Stimulated activated CD4-positive, alpha-beta T cell treated with anti-CD3 and anti-CD28 coated beads, TNF-alpha, amount 100 ng/mL, for 48 hours (primary cell): ENCODE results near the gene VSIG10L2.

Experiments used
- DNase-seq, 3 donors: peaks; one replicate each; pipeline ENCODE4 v3.0.0-alpha.2; 2020; ENCODE audit warnings: low read depth in 3 of 3

Gene VSIG10L2

DNA sequence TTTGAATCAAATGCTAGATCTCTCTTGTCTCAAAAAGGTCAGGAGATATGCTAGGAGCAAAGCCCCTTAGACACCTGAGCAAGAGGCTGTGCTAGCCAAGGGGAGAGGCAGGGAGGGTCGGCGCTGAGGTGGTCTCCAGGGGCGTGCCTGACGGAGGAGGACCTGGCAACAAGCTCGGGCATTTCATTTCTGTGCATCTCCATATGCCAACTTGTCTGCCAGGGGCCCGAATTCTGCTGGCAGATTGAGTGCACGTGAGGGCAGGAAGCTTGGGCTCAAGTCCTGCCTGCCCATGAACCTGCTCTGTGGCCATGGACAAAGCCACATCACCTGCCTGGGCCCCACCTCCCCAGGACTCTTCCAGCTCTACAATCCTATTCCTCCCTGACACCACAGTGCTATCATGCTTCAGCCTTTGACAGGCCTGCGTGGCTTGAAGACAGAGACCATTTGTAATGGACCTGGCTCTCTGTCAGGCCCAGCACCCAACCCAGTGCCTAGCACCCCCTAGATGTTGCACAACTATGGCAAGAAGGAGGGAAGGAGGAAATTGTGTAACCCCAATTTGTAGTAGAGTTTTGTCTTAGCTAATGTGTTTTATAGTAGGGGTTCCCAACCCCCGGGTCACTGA lies 16.3 kb upstream of the VSIG10L2 start:
- DNase-seq: no peak

DNA sequence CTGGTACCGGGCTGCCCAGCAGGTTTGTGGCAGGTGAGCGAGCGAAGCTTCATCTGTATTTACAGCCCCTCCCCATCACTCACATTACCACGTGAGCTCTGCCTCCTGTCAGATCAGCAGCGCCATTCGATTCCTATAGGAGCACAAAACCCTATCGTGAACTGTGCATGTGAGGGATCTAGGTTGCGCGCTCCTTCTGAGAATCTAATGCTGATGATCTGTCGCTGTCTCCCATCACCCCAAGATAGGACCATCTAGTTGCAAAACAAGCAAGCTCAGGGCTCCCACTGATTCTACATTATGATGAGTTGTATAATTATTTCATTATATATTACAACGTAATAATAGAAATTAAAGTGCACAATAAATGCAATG lies 15.8 kb upstream of the VSIG10L2 start:
- DNase-seq: no peak

DNA sequence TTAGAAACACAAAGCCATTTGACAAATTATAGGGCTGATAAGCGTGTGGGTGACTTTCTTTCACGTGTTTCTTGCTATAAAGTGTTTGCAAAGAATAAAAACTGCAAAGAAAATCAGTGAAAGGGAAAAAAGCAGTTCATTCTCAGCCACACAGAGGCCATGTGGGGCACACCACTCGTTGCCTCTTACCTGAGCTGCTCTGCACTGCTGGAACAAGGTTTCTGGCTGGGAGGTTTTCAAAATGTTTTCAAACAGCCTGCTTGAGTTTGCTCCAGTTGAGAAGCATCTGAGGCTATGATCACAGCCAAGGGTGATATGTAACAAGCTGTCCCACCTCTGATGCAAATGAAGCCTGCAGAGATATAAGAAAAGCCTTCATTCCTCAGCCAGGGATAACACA lies 14.7 kb upstream of the VSIG10L2 start:
- no peak for DNase-seq

DNA sequence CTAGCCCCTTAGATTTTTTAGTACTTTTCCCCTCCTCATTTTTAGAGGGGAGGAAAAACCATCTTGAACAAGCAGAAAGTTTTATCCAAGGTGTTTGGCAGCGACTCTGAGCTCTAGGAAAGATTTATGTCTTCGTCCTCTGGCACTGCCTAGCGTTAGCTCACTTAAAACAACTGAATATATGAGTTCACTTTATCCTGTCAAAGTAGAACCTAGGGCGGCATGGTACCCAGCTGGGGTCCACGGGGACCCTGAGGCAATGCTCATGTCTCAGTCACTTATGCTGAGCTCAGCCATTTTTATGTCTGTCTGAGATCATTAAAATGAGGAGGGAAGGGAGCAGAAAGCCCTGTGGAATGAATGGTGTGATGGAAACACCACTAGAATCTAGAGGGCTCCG lies 14.2 kb upstream of the VSIG10L2 start:
- no peak for DNase-seq

DNA sequence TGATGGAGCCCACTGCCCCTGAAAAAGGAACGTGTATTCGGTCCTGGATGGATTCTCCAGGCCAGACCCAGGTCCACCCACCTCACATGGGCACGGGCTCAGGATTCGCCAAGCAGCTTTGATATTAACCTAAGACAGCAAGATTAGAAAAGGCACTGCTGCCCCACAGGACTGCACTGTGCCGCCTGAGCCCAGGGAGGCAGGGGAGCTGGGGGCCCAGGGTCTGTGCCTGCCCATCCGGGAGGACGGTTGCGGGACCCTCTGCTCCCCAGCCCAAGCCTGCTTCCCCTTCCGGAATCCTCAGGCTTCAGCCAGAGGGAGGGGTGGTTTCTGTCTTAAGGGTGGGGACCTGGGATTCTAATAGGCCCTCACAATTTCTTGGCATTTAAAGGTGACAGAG lies 13.5 kb upstream of the VSIG10L2 start:
- no peak for DNase-seq

DNA sequence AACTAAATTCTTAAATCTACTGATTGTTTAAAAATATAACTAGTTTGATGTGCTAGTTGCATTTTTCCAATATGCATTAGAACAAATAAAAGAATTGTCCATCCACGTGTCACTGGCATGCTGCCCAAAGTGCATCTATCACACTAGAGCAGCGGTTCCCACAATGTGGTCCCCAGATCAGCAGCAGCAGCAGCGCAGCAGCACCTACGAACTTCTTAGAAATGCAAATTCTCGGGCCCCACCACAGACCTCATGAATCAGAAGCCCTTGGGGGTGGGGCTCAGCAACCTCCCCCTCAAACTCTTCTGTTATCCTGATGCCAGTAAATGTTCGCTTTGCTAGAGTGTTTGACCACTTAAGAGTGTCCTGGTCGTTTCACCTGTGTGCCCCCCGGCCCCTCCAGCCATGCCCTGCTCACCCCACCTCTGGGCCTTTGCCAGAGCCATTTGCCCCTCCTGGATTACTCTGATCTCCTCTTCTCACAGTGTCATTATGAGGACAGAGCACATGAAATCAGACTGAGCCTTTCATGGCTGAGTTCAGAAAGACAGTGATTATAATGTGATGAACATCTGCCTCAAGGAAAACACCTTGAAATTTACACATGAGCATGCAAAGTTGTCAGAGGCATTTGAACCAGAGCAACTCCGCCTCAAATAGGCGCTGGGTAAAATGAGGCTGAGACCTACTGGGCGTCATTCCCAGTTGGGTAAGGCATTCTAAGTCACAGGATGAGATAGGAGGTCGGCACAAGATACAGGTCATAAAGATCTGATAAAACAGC lies 12.6 kb upstream of the VSIG10L2 start:
- DNase-seq: no peak

DNA sequence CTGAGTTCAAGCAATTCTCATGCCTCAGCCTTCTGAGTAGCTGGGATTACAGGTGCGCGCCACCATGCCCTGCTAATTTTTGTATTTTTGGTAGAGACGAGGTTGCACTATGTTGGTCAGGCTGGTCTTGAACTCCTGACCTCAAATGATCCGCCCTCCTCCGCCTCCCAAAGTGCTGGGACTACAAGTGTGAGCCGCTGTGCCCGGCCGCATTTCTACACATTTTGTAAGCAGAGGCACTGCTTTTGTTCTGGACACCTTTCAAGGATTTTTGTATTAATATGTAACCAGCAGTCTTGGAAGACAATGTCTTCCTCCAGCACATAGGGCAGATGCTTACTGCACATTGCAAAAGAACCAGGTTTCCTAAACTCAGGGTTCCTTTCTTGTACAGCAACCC lies 11.4 kb upstream of the VSIG10L2 start:
- no peak for DNase-seq

DNA sequence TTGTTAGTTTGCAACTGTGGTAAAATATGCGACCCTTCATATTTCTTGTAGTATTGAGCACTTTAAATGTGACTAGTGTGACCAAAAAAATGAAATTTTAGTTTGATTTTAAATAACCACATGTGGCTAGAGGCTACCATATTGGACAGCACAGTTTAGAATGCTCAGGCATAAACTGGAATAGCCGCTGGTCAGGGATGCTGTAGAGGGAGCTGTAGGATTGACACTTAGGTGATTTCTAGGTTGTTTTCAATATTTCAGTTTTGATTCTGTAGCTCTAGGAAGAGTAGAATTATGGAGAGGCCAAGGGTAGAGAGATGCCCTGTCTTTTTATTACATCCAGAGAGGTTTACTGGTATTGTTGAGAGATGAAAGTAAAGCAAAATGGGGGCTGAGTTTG lies 10.8 kb upstream of the VSIG10L2 start:
- no peak for DNase-seq

DNA sequence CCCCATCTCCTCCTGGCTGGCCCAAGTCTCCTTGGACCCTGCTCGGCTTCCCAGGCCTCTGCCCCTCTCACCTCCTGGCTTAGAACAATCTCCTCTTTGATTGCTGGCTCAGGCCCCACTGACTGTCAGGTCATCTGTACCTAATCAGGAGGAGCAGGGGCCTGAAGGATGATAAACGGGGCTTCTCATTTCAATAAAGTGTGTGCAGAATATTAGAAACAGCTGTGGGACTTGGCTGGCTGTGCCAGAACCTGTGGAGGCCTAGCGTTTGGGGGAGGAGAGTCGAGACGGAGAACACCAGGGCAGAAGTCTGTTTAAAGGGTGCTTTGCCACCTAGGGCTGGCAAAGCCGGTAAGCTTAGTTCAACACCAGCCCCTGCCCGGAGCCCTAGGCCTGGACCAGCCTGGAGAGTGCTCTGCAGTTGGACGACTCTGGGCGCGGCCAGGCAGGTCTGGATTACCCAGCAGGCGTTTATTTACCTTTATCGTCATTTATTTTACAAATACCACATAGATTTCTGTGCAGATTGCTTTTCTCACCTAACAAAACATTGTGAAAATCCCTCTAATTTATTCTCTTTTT lies 10.1 kb upstream of the VSIG10L2 start:
- DNase-seq: no peak

DNA sequence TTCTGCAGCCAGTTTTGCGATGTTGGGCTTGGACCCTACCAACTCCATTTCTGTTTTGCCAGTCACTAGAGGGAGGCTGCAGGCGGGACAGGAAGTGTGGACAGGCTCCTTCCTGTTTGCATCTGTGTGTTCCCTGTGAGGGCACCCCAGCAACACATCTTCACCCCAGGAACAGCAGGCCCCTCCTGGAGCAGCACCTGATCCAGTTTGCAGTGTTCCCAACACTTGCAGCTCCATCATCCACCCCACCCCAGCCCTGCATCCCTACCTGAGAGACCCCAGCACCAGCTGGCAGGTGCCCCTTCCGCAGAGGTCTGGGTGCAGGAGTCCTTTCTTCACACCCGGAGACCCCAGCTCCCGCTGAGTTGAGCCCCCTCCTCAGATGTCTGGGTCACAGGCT lies 7.4 kb upstream of the VSIG10L2 start:
- DNase-seq: no peak

DNA sequence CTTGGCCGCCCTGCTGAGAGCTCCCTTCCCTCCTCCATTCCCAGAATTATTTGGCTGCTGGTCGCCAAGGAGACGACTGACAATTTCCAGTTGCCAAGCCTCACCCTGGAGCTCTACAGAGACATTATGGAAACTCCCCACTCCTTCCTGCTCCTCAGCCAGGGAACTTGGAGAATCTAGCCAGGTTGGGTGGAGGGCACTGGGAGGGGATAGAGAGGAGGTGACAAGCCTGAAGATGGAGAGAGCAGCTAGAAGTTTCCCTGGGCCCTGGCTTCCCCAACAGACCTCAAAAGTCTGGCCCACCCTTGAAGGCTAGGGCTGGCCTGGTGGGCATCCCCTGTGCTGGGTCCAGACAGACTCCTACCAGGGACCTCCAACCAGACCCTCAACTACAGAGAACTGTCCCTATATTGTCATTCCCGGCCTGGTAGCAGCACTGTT lies 6.7 kb upstream of the VSIG10L2 start:
- no peak for DNase-seq

DNA sequence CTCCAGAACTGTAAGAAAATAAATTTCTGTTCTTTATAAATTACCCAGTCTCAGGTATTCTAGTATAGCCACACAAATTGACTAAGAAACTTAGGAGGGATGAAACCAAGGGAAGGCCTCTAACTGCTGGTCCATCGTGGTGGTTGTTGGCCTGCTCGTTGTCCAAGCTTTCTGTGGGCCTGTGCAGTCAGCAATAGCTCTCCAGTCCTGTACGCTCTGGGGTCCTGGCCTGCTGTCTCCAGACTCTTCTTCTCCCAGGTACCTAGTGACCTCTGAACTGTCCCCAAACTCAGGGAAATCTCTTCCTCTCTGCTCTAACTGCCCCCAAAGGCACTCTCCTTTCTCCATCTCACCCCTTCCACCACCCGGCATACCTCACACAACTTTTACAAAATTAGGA lies 5.7 kb upstream of the VSIG10L2 start:
- no peak for DNase-seq

DNA sequence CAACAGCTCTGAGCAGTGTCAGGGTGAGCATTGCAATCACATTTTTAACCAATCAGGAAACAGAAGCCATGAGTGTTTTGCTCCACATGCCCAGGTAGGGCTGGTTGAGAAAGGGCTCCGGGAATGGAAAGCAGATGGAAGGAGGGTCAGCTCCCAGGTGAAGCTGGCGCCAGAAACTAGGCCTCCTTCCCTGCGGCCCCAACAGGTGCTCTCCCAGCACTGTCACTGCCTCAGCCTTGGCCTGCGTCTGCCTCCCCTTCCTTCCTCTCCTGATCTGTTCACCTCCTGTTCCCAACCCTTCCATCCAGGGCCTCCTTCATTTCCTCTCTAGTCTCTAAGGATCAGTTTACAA lies 4.6 kb upstream of the VSIG10L2 start:
- DNase-seq: no peak

DNA sequence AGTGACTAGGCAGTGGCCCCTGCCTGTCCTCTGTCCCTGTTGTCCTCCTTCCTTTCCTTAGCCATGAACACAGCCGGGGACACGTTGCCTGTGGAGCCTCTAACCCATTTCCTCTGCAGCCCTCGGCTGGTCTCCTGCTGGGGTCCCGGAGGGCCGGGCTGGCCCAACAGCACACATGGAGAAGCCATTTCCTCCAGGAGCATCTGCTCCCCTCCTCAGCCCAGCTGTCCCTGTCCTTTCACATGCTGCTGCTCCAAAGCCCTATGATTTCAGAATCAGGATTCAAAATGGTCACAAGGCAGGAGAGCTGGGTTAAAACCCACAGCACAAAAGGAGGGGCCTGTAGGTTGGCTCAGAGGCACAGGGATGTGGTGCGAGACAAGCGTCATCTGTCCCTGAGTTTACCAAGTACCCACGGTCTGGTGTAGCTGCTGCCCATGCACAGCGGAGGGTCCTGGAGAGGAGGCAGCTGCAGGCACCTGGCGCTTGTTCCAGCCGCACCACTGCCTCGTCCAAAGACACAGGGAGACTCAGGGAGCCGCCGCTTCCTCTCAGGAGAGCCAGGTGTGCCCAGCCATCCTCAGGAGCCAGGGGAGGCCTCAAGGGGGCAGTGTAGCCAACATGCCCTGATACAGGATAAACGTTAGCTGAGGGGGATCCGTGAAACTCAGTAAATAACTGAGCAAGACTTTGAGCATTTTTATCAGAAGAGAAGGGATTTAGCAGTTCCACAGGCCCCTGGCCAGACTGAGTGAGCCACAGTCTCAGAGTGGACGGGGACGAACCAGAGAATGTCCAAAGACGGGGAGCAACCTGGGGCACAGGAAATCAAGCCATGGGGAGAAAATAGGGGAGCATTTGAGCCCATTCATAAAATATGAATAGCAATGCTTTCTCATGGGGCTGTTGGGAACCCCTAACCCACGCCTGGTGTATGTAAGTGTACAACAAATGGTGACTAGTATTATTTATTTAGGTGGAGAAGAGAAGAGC lies 3.9 kb upstream of the VSIG10L2 start:
- peak; percentile 18 to 50 (median 23) for DNase-seq

DNA sequence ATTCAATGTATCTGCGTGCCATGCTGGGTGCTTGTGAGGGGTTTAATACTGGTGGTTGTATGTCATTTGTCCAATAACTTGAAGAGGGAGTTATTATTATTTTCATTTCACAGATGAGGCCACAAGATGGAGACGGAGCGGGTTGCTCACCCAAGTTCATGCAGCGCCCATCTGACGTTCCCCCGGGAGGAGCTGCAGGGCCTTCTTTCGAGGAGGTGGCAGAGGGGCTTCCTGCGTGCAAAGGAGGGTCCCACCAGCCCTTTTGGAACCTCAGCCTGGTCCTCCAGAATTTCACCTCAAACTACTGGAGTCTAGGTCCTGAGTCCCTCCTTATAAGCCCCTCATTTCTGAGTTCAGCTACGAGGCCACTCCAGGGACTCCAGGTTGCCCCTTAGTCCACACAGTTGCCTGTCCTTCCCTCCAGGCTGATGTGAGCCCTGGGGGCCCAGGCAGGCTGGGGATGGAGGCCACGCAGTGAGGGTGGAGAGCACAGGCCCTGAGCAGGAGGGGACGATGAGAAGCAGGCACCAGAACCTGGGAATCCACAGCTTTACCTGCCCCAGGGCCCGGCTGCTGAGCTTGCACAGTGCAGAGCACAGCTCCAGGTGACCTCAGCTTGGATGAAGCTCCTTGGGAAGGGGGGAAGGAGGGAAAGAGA lies 2.9 kb upstream of the VSIG10L2 start:
- DNase-seq: no peak

DNA sequence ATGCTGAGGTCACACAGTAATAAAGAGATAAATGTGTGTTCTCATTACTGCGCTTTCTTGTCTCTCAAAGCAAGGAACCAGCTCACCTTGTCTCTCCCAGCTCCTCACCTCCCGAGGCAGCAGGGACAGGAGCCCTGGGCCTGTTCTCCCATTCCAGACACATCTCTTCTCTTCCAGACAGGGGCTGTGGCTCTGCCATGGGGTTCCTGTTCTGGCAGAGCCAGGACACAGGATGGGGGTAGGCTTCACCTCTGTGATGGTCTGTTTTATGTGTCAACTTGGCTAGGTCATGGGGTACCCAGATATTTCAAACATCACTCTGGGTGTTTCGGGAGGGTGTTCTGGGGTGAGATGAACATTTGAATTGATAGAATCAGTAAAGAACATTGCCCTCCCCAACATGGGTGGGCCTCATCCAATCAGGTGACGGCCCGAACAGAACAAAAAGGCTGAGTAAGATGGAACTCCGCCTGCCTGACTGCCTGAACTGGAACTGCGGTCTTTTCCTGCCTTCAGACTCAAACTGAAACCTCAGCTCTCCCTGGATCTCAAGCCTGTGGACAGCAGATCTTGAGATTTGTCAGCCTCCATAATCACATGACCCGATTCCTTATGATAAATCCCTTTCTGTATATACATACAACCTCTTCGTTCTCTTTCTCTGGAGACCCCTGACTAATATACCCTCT lies 2.0 kb upstream of the VSIG10L2 start:
- no peak for DNase-seq

DNA sequence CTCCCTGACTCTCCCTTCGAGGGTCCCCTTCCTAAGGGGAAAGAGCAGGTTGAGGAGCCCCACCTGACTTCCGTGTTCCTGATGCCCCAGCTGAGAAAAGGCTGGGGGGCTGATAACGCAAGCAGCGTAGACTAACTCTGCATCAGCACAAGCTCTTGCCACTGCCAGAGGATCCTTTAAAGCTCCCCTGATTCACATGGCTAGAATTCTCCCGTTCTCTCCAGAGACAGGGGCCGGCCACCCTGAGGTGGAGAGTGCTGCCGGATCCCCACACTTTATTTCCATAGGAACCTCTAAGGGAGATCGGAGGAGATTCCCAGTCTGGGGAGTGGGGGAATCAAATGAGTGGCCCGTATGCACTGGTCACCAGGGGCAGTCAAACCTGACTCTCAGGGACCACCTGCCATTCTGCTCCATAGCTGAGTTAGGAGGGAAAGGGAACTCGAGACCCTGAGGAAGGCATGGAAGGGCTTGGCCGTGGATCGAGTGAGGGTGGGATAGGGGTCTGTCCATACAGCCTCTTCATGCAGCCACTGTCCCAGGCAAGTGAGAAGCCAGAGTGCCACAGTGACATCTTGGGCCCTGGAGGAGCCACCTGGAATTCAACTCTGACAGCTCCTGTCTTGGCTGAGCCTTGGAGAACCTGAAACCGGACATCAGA lies 1.4 kb upstream of the VSIG10L2 start:
- DNase-seq: no peak

DNA sequence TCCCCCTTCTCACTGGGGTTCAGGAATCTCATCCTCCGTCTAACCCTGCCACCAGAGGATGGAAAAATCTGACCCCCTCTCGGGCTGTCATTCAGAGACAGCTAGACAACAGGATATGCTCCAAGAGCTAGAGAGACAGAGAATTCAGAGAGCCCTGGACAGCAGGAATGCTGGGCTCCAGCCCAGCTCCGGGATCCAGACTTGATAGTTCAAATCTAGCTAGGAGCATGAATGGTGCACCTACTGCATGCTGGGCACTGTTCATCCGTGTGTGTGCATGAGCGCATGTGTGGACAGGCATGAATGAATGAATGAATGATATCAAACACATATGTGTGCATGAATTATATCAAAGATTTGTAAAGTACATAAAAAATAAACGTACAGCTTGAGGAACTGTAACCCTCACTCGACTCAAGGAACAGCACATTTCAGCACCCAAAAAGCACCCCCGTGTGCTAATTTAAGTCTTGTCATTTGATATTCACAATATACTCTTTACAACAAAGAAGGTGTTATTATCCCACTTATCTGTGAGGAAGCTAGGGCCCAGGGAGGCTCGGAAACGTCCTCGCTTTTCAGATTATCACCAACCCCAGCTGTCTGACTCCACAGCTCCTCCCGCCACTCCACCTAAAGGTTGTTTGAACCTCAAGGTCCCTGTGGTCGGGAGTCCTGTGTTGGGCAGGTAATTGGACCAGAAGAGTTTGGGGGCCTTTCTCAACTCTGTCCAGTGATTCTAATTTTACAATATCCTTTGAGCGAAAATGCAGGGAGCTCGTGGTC lies 640 bp upstream of the VSIG10L2 start:
- no peak for DNase-seq

DNA sequence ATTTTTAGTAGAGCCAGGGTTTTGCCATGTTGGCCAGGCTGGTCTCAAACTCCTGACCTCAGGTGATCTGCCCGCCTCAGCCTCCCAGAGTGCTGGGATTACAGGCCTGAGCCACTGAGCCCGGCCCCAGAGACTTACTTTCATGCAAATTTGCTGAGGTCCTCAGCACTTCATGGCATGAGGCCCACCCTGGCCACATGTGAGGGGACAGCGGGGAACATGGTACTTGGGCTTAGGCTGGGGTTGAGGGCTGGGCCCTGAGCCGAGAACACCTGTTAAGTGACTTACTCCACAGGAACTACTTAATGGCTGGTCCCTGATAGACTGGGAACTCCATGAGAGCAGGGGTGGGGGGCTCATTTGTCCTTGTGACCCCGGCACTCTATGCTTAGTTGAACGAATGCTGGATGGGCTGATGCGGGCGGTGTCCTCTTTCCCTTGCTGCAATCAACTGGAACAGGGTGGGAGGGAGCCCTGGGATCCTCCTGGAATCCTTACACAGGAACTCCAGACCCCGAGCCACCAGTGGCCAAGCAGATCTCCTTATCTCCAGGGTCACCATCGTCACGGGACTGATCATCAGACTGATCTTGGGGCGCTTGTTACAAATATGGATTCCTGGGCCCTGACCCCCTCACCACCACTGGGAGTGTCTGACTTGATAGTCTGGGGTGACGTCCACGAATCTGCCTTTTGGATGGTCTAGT lies 1.0 kb downstream of the VSIG10L2 start:
- DNase-seq: no peak
